H1 (cell line): ENCODE measurements around the gene RPL18. TPM values are rescaled to one million over a fixed set of nuclear protein-coding genes. Genes with fewer than 3 reads are reported as not detected.

Source experiments
- CTCF ChIA-PET: fragments of 300-600 bp; sonication (Branson Sonifier 250); formaldehyde crosslinking; loops from one replicate; lab custom pipeline; 2021; ENCODE audit not compliant: partially characterized antibody; lab: Charles Lee
- POLR2A ChIA-PET: fragments of 300-600 bp; sonication (Branson Sonifier 250); formaldehyde crosslinking; loops from one replicate; lab custom pipeline; 2021; ENCODE audit warnings: inconsistent platforms; ENCODE audit not compliant: partially characterized antibody; lab: Charles Lee
- DNase-seq, 2 experiments: peaks; one replicate each; pipeline versions ENCODE4 v3.0.0 to v3.0.0-alpha.2; 2010 to 2022; ENCODE audit warnings: low spot score in 2 of 2, low read depth in 1 of 2, mixed read lengths in 1 of 2
- FAIRE-seq: peaks from 2 replicates; lab custom pipeline; 2011; peaks lifted over from hg19 to GRCh38; lab: Jason Lieb, UNC
- H2AFZ ChIP-seq: 2 replicates; pipeline ENCODE4 v1.8.1; 2012; ENCODE audit warnings: low read length, inconsistent platforms
- H2AK5ac ChIP-seq: 2 replicates; pipeline ENCODE4 v1.6.1; 2013; ENCODE audit warnings: low read depth, low read length
- H2BK120ac ChIP-seq: replicated peaks from 2 replicates; pipeline ENCODE3; 2013; ENCODE audit warnings: low read depth, low read length, inconsistent platforms
- H2BK12ac ChIP-seq: 2 replicates; pipeline ENCODE4 v1.6.1; 2013; ENCODE audit warnings: low read depth, low read length
- H2BK15ac ChIP-seq: 2 replicates; pipeline ENCODE4 v1.6.1; 2013; ENCODE audit warnings: low read length
- H2BK20ac ChIP-seq: 2 replicates; pipeline ENCODE4 v1.6.1; 2013; ENCODE audit warnings: low read length
- H2BK5ac ChIP-seq: 2 replicates; pipeline ENCODE4 v1.6.1; 2013; ENCODE audit warnings: low read depth, low read length
- H3K14ac ChIP-seq: 2 replicates; pipeline ENCODE4 v1.6.1; 2013; ENCODE audit warnings: inconsistent platforms; ENCODE audit not compliant: insufficient read length
- H3K18ac ChIP-seq: 2 replicates; pipeline ENCODE4 v1.6.1; 2013; ENCODE audit warnings: low read length; ENCODE audit errors: extremely low read depth
- H3K23ac ChIP-seq: 2 replicates; pipeline ENCODE4 v1.6.1; 2013; ENCODE audit warnings: inconsistent platforms; ENCODE audit not compliant: insufficient read length
- H3K23me2 ChIP-seq: 2 replicates; pipeline ENCODE4 v1.6.1; 2013; ENCODE audit warnings: low read depth, low read length
- H3K27ac ChIP-seq: 2 replicates; pipeline ENCODE4 v1.6.1; 2011; ENCODE audit warnings: low read depth, low read length, inconsistent platforms
- H3K27me3 ChIP-seq, 4 experiments: replicated peaks in 1 of 4; 1 replicate in 1 of 4; 2 replicates in 3 of 4; pipeline versions ENCODE4 v1.6.1 to v1.8.1; 2011 to 2013; ENCODE audit warnings: low read length in 3 of 4, mild to moderate bottlenecking in 3 of 4, inconsistent platforms in 2 of 4, mixed read lengths in 2 of 4, moderate library complexity in 1 of 4; ENCODE audit not compliant: control insufficient read depth in 3 of 4, insufficient read depth in 3 of 4; ENCODE audit errors: extremely low read depth in 1 of 4
- H3K36me3 ChIP-seq, 4 experiments: 2 replicates each; pipeline versions ENCODE4 v1.6.1 to v1.8.1; 2011 to 2013; ENCODE audit warnings: mild to moderate bottlenecking in 4 of 4, low read length in 3 of 4, moderate library complexity in 2 of 4, control low read depth in 1 of 4, inconsistent platforms in 1 of 4; ENCODE audit not compliant: insufficient read depth in 4 of 4, control insufficient read depth in 2 of 4
- H3K4ac ChIP-seq: replicated peaks from 2 replicates; pipeline ENCODE3; 2013; ENCODE audit warnings: low read length, low read depth, mixed read lengths, inconsistent platforms; ENCODE audit not compliant: insufficient read length
- H3K4me1 ChIP-seq, 4 experiments: replicated peaks in 1 of 4; 1 replicate in 1 of 4; 2 replicates in 3 of 4; pipeline versions ENCODE4 v1.6.1 to v1.8.1; 2011 to 2013; ENCODE audit warnings: low read length in 3 of 4, inconsistent platforms in 2 of 4, mixed read lengths in 1 of 4; ENCODE audit not compliant: insufficient read depth in 4 of 4, control insufficient read depth in 3 of 4
- H3K4me2 ChIP-seq, 2 experiments: 2 replicates each; pipeline versions ENCODE4 v1.6.1 to v1.8.1; 2011 to 2013; ENCODE audit warnings: low read depth in 2 of 2, low read length in 2 of 2, control low read depth in 1 of 2, inconsistent platforms in 1 of 2, mild to moderate bottlenecking in 1 of 2; ENCODE audit not compliant: insufficient read depth in 1 of 2
- H3K4me3 ChIP-seq, 4 experiments: fragments of 200-600, 300-600 bp in 1 of 4; sonication (generic), shearing (Covaris generic), sonication (Bioruptor Twin) in 1 of 4; 2 replicates each; pipeline versions ENCODE4 v1.5.1 to v1.8.1; 2011 to 2016; ENCODE audit warnings: low read length in 4 of 4, low read depth in 3 of 4, control low read depth in 2 of 4, inconsistent platforms in 2 of 4, mild to moderate bottlenecking in 2 of 4, mixed read lengths in 1 of 4, moderate library complexity in 1 of 4; ENCODE audit not compliant: insufficient read depth in 2 of 4; ENCODE audit errors: extremely low read depth in 1 of 4
- H3K56ac ChIP-seq: replicated peaks from 2 replicates; pipeline ENCODE3; 2013; ENCODE audit warnings: low read depth, mild to moderate bottlenecking, mixed read lengths, low read length, inconsistent platforms; ENCODE audit not compliant: insufficient read length
- H3K79me1 ChIP-seq: 2 replicates; pipeline ENCODE4 v1.6.1; 2013; ENCODE audit warnings: low read depth, low read length, control low read depth
- H3K79me2 ChIP-seq, 2 experiments: 2 replicates each; pipeline versions ENCODE4 v1.6.1 to v1.8.1; 2012 to 2013; ENCODE audit warnings: low read length in 2 of 2, mild to moderate bottlenecking in 2 of 2, inconsistent platforms in 1 of 2; ENCODE audit not compliant: insufficient read depth in 2 of 2, control insufficient read depth in 1 of 2
- H3K9ac ChIP-seq, 4 experiments: replicated peaks in 1 of 4; 1 replicate in 1 of 4; 2 replicates in 3 of 4; pipeline versions ENCODE4 v1.6.1 to v1.8.1; 2011 to 2013; ENCODE audit warnings: low read depth in 3 of 4, low read length in 3 of 4, control low read depth in 2 of 4, mild to moderate bottlenecking in 2 of 4, moderate library complexity in 2 of 4, inconsistent platforms in 1 of 4; ENCODE audit errors: extremely low read depth in 1 of 4
- H3K9me3 ChIP-seq, 2 experiments: 2 replicates each; pipeline versions ENCODE4 v1.6.1 to v1.8.1; 2012 to 2013; ENCODE audit warnings: mild to moderate bottlenecking in 2 of 2, moderate library complexity in 2 of 2, control low read depth in 1 of 2, inconsistent platforms in 1 of 2, low read depth in 1 of 2, low read length in 1 of 2, mixed read lengths in 1 of 2; ENCODE audit not compliant: insufficient read depth in 2 of 2
- H4K20me1 ChIP-seq, 2 experiments: replicated peaks in 1 of 2; 2 replicates each; pipeline versions ENCODE3 to v1.8.1; 2011 to 2013; ENCODE audit warnings: inconsistent platforms in 2 of 2, low read length in 2 of 2, mild to moderate bottlenecking in 1 of 2; ENCODE audit not compliant: insufficient read depth in 2 of 2, control insufficient read depth in 1 of 2
- H4K5ac ChIP-seq: 2 replicates; pipeline ENCODE4 v1.6.1; 2013; ENCODE audit warnings: low read length, low read depth, mixed read lengths, inconsistent platforms; ENCODE audit not compliant: insufficient read length
- H4K8ac ChIP-seq: 2 replicates; pipeline ENCODE4 v1.8.0; 2013; ENCODE audit warnings: mild to moderate bottlenecking, moderate library complexity, low read length, inconsistent platforms; ENCODE audit not compliant: insufficient read depth; ENCODE audit errors: extremely low read depth
- H4K91ac ChIP-seq: replicated peaks from 2 replicates; pipeline ENCODE3; 2013; ENCODE audit warnings: low read length, mixed read lengths, inconsistent platforms; ENCODE audit not compliant: insufficient read length
- CTBP2 ChIP-seq: IDR thresholded peaks from 2 replicates; pipeline ENCODE4 v1.7.0; 2011; ENCODE audit warnings: borderline replicate concordance, mild to moderate bottlenecking, moderate library complexity, mixed read lengths, low read length; ENCODE audit not compliant: insufficient read depth, insufficient read length
- E2F6 ChIP-seq: IDR thresholded peaks from 2 replicates; pipeline ENCODE4 v1.6.1; 2012; ENCODE audit warnings: inconsistent platforms
- RNF2 ChIP-seq: fragments of 200-900, 300-1000 bp; sonication (generic); IDR thresholded peaks from 2 replicates; pipeline ENCODE4 v1.7.1; 2016; ENCODE audit warnings: borderline replicate concordance, low read depth, mild to moderate bottlenecking, antibody characterized with exemption, low read length; ENCODE audit not compliant: poor library complexity, severe bottlenecking; ENCODE audit errors: missing control alignments
- TBP ChIP-seq: IDR thresholded peaks from 2 replicates; pipeline ENCODE4 v1.6.1; 2011; ENCODE audit warnings: low read depth, low read length, improper control_type of control experiment
- ZNF274 ChIP-seq: IDR thresholded peaks from 2 replicates; pipeline ENCODE4 v1.7.0; 2012; ENCODE audit warnings: low read length, borderline replicate concordance; ENCODE audit errors: extremely low read depth
- WGBS, 2 experiments: shearing (Covaris generic) in 1 of 2; methylation state at CpG; one replicate each; pipeline versions ENCODE4 v1.1.6 to v1.1.7; 2013 to 2015; ENCODE audit warnings: low lambda C conversion rate in 2 of 2, mixed read lengths in 2 of 2, inconsistent platforms in 1 of 2, low coverage in 1 of 2, missing lambda C conversion rate in 1 of 2; ENCODE audit not compliant: insufficient replicate concordance in 2 of 2, insufficient coverage in 1 of 2, insufficient read length in 1 of 2; ENCODE audit errors: extremely low coverage in 1 of 2, missing lambda C conversion rate in 1 of 2; 5-methylcytosine and 5-hydroxymethylcytosine counted together
- polyA plus RNA-seq, 7 experiments: library from polyadenylated mRNA; depleted of rRNA in 3 of 7; stranded (reverse) in 5 of 7; unstranded in 2 of 7; fragments of >200 nt in 5 of 7; fragments of 200-250 nt in 2 of 7; gene quantifications; 1 replicate in 5 of 7; 2 replicates in 1 of 7; 4 replicates in 1 of 7; pipeline versions ENCODE4 v1.2.1 to v1.2.3, GENCODE V29; 2011 to 2013; ENCODE audit warnings: missing spikeins in 2 of 7, mixed read lengths in 2 of 7
- total RNA-seq: library from RNA; stranded (reverse); fragmentation: NEBNext Ultra II Directional; extraction: Animal tissue kit (Norgen Biotek cat#: 25700); gene quantifications from 2 replicates; pipeline ENCODE4 v1.2.1, GENCODE V29; 2021

The RPL18 gene
- total and polyA plus RNA-seq, 2 of the 8 experiments (the other 6 are each of a cell fraction or from before 2014, with no cell fraction given), result 1,669 to 2,789 TPM

DNA sequence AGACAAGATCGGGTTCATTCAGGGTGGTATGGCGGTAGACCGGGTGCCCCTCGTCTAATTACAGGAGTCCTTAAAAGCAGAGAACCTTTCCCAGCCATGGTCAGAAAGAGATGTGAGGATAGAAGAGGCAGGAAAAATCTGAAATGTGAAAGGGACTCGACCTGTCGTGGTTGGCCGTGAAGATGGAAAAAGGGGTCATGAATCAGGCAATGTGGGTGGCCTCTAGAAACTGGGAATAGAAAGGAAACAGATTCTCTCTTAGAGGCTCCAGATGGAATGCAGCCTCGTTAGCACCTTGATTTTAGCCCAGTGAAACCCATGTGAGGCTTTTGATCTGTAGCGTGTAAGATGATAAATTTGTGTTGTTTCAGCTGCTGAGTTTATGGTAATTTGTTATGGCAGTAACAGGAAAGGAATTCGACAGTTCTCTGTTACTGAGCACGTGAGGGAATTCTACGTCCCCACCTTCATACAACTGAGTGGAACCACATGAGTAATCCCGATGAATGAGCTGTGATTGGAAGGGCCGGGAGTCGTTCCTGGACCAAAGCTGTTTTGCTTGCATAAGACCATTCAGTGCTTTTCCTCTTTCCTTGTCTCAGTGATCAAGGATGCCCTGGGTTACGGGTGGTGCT, 38.0 kb upstream of the RPL18 start:
- CTCF ChIA-PET, result interaction anchor here (0.6 to 3.0 kb wide), 3 partner anchors 11 to 176 kb away, joined by 4 to 9 read pairs (median 5); partner anchors contain the start of gene CA11
- no peaks in the 10 kb centered on the region; a peak in 2 of 4 replicates for H3K9me3 ChIP-seq
- WGBS, 2 experiments, result 78% methylated on average over 16 of the region's 16 CpGs; no CpG with 5 or more reads in 1 of the 2 experiments
- no peak overlapping the region; the same call in 1 of the 2 replicates for H2BK12ac ChIP-seq
- no peak overlapping the region for H3K27ac ChIP-seq
- POLR2A ChIA-PET, result interaction anchor here (0.9 to 1.5 kb wide), 3 partner anchors 39 to 98 kb away, joined by 3 to 5 read pairs (median 4); no protein-coding TSS in a partner anchor
- H4K5ac ChIP-seq, result no peak overlapping the region
- no peaks in the 10 kb centered on the region for H3K79me1 ChIP-seq
- no peak overlapping the region for H2BK20ac ChIP-seq
- H3K23me2 ChIP-seq, result no peaks in the 10 kb centered on the region
- no peak overlapping the region for H2BK5ac ChIP-seq
- H3K36me3 ChIP-seq, result no peaks in the 10 kb centered on the region
- H4K20me1 ChIP-seq, result no peaks in the 10 kb centered on the region
- no peak overlapping the region for H3K14ac ChIP-seq
- DNase-seq (no peak), FAIRE-seq (no peak)
- no peak overlapping the region; a peak in 1 of 4 replicates for H3K4me2 ChIP-seq
- no peak overlapping the region for H2BK15ac ChIP-seq
- H3K9ac ChIP-seq, result no peak overlapping the region; a peak in 1 of 7 replicates
- no peak overlapping the region for H3K56ac ChIP-seq
- no peaks in the 10 kb centered on the region; a peak in 1 of 7 replicates for H3K27me3 ChIP-seq
- H3K23ac ChIP-seq, result no peak overlapping the region
- H4K91ac ChIP-seq, result no peak overlapping the region
- H2BK120ac ChIP-seq, result no peak overlapping the region
- H3K79me2 ChIP-seq, result no peaks in the 10 kb centered on the region
- H3K4me1 ChIP-seq, result no peaks in the 10 kb centered on the region; a peak in 1 of 7 replicates
- TF ChIP-seq ZNF274, result no peak
- no peak for TF ChIP-seq CTBP2
- TF ChIP-seq TBP, result peak; percentile 67
- TF ChIP-seq E2F6, result no peak
- no peak for TF ChIP-seq RNF2
- no peak overlapping the region; the same call in 1 of the 2 replicates for H2AK5ac ChIP-seq
- H3K18ac ChIP-seq, result no peak overlapping the region
- no peak overlapping the region for H4K8ac ChIP-seq
- no peak overlapping the region for H3K4me3 ChIP-seq
- no peak overlapping the region for H3K4ac ChIP-seq
- peak overlapping the region; percentile 19 for H2AFZ ChIP-seq
